Fibroblast of skin of right biceps (primary cell): ENCODE data around the gene PHYHD1.

Source experiments
- DNase-seq: peaks from one replicate; pipeline ENCODE4 v3.0.0-alpha.2; 2013

PHYHD1 gene

GRCh38 chr9:128901822-128902221 lies 19.0 kb upstream of the PHYHD1 start:
- DNase-seq, result no peak

DNA sequence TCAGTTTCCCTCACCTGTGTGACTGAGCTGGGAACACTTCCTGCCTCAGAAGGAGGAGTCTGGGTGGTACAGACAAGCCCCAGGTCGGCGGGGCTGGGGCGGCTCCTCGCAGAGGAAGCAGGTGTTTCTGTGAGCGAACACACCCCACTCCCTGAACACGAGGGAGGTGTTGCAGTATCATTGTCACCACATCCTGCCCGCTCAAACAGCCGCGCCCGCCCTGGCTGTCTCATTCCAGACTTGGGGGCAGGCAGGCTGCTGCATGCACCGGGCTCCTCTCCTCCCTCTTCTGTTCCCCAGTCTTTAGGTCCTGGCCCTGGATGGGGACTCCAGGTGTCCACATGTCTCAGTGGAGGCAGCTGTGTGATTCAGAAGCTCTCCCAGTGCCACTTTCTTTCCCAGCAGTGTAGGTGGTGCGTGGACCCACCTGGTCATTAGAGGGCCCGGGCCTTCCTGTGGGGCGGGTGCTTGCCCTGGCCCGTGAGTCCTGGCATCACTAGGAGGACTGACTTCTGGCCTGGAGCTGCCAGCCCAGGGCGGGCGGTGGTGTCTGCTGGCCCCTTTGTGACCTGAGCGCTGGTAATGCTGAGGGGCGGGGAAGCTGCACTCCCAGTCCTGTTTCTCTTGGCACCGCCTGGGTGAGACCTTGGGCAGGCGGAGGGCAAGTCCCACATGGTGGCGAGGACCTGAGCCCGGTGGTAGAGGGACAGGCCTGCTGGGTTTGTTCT lies 18.3 kb upstream of the PHYHD1 start:
- no peak for DNase-seq

GRCh38 chr9:128903079-128903461 lies 17.7 kb upstream of the PHYHD1 start:
- no peak for DNase-seq

DNA sequence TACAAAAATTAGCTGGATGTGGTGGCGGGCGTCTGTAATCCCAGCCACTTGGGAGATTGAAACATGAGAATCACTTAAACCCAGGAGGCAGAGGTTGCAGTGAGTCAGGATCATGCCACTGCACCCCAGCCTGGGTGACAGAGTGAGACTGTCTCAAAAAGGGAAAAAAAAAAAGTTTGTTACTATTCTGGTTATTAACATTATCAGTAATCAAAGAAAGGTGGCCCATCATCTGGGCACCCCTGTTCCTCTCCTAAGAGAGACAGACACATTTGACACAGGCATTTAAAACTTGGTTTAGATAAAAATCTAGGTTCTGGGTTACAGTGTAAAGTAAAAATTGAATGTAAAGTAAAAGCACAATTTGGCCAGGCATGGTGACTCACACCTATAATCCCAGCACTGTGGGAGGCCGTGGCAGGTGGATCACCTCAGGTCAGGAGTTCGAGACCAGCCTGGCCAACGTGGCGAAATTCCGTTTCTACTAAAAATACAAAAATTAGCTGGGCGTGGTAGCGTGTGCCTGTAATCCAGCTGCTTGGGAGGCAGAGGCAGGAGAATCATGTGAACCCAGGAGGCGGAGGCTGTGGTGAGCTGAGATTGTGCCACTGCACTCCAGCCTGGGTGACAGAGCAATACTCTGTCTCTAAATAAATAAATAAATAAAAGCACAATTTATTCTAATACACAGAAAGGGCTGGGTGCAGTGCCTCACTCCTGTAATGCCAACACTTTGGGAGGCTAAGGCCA lies 16.7 kb upstream of the PHYHD1 start:
- peak; percentile 23 for DNase-seq

DNA sequence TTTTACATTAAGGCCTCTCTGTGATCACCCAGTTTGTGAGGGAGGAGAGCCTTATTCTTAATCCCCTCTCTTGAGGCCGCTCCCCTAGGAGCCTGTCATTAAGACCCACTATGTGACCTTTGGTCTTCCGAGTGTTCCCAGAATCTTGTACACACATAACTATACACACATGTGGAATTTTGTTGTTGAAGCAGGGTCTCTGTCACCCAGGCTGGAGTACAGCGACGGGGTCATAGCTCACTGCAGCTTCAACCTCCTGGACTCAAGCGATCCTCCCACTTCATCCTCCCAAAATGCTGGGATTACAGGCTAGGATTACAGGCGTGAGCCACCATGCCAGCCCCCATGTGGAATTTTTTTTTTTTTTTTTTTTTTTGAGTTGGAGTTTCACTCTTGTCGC lies 14.8 kb upstream of the PHYHD1 start:
- DNase-seq, result no peak

GRCh38 chr9:128906741-128907140 lies 14.0 kb upstream of the PHYHD1 start:
- DNase-seq, result no peak

DNA sequence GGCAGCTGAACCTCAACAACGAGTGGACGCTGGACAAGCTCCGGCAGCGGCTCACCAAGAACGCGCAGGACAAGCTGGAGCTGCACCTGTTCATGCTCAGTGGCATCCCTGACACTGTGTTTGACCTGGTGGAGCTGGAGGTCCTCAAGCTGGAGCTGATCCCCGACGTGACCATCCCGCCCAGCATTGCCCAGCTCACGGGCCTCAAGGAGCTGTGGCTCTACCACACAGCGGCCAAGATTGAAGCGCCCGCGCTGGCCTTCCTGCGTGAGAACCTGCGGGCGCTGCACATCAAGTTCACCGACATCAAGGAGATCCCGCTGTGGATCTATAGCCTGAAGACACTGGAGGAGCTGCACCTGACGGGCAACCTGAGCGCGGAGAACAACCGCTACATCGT lies 12.4 kb upstream of the PHYHD1 start:
- DNase-seq, result no peak

- no peak for DNase-seq
Measured at GRCh38 chr9:128909859-128910258, 10.9 kb upstream of the PHYHD1 start.

- no peak for DNase-seq
Measured at GRCh38 chr9:128910906-128911305, 9.9 kb upstream of the PHYHD1 start.

DNA sequence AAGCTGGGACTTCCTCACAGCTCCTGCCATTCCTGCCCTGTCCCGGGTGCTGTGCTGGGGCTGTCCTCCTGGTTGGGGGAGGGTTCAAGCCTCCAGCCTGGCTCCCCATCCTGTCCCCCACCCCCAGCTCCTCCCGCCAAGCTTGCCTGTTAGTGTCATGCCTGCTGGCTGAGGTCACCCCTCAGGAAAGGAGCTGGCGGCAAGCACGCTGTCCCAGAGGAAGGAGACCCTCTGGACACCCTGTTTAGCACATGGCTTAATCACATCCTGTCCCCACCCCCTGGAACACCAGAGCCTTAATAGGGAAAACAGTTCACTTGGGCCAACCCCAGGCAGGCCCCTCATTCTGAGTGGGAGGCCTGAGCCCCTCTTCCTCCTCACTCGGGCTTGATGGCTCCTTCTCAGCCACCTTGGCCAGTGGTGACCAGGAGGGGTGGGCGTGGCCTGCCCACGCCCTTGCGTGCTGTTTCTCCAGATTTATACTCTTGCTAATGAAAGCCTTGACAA lies 9.2 kb upstream of the PHYHD1 start:
- peak; percentile 96 for DNase-seq

DNA sequence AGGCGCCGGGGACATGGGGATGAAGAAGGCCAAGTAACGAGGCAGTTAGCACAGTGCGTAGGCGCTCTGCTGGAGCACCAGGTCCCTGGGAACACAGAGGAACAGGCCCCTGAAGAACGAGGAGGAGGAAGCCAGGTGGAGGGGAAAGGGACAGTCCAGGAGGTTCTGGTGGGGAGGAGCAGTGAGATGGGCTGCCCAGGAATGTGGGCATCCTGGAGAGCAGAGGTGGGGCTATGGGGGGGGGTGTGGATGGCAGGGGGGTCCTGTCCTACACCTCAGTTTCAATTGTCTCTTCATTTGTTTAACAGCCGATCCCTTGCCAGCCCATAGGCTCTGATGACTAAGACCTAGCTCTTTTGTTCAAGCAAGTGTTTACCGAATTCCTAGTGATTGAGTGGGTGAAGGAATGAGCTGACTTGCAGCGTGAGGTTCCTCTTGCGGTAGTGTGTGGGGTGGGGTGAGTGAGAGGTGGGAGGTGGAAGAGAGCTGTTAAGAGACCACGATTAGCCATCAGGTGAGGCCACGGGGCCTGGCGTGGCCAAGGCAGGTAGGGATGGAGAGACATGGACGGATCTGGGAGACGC lies 8.4 kb upstream of the PHYHD1 start:
- peak; percentile 94 for DNase-seq

- no peak for DNase-seq
Measured at GRCh38 chr9:128913048-128913900, 7.5 kb upstream of the PHYHD1 start.

GRCh38 chr9:128913995-128914772 lies 6.6 kb upstream of the PHYHD1 start:
- DNase-seq, result no peak

- DNase-seq, result no peak
Measured at GRCh38 chr9:128916204-128916603, 4.6 kb upstream of the PHYHD1 start.

- no peak for DNase-seq
Measured at GRCh38 chr9:128916745-128917144, 4.0 kb upstream of the PHYHD1 start.

GRCh38 chr9:128917151-128917849 lies 3.5 kb upstream of the PHYHD1 start:
- peak; percentile 66 for DNase-seq

GRCh38 chr9:128918921-128919320 lies 1.9 kb upstream of the PHYHD1 start:
- DNase-seq, result no peak

- no peak for DNase-seq
Measured at GRCh38 chr9:128919402-128920089, 1.2 kb upstream of the PHYHD1 start.

DNA sequence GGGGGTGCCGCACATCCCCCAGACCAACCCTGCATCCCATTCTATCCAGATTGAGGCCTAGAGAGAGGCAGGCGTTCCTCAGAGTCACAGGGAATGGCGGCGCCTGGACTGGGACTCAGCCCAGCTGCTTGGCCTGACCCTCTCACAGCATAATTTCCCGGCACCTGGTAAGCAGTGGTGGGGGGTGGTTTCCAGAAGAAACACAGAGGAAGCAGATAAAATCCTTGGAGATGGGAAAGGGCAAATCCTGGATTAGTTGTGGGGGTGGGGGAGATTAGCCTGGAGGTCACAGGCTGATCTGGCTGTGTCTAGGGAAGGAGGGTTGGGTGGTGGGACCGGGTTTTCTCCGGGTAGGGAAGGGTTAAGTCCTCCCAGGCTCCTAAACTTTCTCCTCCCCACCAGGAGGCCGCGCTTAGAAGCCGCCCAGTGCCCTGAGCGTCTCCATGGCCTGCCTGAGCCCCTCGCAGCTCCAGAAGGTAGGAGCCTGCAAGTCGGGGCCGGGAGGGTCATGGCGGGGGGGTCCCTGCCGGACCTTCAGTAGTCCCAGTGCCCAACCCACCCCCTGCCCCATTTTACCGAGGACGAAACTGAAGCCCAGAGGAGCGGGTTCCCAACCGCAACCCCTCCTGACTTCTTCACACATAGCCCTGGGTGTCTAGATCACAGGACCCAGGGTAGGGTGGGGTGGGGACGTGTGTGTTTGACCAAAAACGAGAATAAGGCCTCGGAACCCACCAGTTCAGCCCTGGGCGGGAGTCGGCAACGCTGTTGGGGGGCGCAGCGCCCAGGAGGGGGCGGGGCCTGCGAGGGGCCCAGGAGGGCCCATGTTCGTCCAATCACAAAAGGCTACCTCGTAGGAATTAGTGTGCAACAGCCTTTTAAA lies 1.3 kb downstream of the PHYHD1 start:
- peak; percentile 77 for DNase-seq

GRCh38 chr9:128923493-128923883 lies 2.7 kb downstream of the PHYHD1 start:
- DNase-seq, result no peak
